GM18526 (cell line): ENCODE results near the gene CCDC136.

Source experiments
- POLR2A ChIP-seq: IDR thresholded peaks from 3 replicates; pipeline ENCODE4 v1.6.1; 2011; ENCODE audit not compliant: insufficient read length; ENCODE audit errors: extremely low read depth

CCDC136 gene

DNA sequence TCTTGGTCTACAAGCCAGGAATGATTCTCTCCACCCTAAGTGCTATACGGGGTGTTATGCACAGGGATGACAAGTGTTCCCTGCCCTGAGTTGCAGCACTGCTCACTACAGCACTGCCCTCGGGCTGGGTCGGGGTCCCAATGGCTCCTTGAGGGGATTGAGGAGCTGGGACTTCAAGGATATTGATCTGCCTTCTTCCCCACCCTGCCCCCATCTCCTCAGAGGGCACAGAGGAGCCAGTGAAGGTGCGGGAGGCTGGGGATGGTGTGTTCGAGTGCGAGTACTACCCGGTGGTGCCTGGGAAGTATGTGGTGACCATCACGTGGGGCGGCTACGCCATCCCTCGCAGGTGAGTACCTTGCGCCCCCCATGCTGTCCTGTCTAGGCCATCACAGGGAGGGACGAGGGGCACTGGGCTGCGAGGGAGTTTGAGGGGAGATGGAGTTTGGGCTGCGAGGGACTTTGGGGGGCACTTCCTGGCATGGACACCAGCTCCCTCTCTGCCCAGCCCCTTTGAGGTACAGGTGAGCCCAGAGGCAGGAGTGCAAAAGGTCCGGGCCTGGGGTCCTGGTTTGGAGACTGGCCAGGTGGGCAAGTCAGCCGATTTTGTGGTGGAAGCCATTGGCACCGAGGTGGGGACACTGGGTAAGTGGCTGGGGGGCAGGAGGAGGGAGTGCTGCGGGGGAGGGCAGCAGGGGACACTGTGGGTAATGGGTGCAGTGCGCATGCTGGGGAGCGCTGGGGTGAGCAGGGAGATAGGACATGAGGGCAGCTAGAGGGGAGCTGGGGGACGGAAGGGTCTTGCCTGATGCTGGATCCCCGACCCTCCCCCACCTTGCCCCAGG lies 48.8 kb downstream of the CCDC136 start:
- TF ChIP-seq POLR2A = no peak

- no peak for TF ChIP-seq POLR2A
Measured at GRCh38 chr7:128841171-128841690, 49.5 kb downstream of the CCDC136 start.

GRCh38 chr7:128841921-128842673 lies 50.3 kb downstream of the CCDC136 start:
- TF ChIP-seq POLR2A = no peak

- no peak for TF ChIP-seq POLR2A
Measured at GRCh38 chr7:128842674-128843641, 51.2 kb downstream of the CCDC136 start.

DNA sequence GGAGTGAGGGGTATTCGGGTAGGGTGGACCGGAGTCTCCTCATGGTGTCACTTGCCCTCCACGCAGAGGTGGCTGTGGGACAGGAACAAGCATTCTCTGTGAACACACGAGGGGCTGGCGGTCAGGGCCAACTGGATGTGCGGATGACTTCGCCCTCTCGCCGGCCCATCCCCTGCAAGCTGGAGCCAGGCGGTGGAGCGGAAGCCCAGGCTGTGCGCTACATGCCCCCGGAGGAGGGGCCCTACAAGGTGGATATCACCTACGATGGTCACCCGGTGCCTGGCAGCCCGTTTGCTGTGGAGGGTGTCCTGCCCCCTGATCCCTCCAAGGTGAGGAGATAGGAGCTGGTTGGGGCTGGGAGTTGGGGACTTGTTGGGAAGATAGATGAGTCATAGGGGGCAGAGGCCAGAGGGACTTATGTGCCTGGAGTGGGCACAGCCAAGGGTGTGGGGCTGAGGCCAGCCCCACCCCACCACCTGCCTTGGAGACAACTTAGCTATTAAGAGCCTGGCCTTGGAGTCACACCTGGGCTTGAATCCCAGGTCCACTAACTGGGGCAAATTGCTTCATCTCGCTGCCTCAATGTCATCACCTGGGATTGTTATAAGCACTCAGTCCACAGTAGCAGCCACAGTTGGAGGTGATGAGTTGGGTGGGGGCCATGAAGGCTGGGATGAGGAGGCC lies 52.3 kb downstream of the CCDC136 start:
- no peak for TF ChIP-seq POLR2A

- TF ChIP-seq POLR2A = no peak
Measured at GRCh38 chr7:128844777-128845311, 53.1 kb downstream of the CCDC136 start.

DNA sequence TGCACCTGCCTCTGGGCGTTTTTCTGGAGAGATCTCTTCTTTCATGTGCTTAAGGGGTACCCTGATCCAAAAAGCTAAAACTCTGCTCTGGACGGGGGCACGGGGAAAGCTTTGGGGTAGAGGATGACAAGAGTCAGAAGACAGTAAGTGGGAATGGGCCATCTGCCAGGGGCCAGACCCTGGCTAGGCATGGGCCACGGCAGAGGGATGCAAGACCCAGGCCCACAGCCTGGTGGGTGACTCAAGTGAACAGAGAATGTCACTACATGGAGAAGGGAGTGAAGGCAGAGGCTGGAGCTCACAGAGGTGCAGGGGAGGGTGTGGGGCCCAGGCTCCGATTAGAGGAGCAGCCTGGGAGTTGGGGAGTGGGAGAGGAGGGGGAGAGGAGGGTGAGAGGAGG lies 53.7 kb downstream of the CCDC136 start:
- TF ChIP-seq POLR2A = no peak

DNA sequence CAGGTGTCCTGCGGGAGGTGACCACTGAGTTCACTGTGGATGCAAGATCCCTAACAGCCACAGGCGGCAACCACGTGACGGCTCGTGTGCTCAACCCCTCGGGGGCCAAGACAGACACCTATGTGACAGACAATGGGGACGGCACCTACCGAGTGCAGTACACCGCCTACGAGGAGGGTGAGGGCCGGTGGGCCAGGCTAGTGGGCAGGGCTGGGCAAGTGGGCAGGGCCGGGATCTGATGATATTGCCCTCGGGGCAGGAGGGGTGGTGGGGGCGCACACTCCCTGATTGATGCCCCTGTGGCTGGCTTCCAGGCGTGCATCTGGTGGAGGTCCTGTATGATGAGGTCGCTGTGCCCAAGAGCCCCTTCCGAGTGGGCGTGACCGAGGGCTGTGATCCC lies 54.2 kb downstream of the CCDC136 start:
- TF ChIP-seq POLR2A = no peak

GRCh38 chr7:128846781-128847444 lies 55.1 kb downstream of the CCDC136 start:
- TF ChIP-seq POLR2A = no peak

DNA sequence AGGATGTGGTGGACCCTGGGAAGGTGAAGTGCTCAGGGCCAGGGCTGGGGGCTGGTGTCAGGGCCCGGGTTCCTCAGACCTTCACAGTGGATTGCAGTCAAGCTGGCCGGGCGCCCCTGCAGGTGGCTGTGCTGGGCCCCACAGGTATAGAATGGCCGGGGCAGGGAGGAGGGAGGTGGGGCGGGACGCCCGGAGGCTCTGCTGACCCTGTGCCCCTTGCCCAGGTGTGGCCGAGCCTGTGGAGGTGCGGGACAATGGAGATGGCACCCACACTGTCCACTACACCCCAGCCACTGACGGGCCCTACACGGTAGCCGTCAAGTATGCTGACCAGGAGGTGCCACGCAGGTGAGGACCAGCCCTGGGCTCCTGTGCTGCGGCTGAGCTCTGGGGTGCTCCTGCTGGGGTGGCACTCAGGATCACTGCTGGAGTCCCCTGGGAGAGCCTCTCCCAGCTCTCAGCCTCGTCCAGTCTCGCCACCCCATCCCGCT lies 56.0 kb downstream of the CCDC136 start:
- TF ChIP-seq POLR2A = no peak

DNA sequence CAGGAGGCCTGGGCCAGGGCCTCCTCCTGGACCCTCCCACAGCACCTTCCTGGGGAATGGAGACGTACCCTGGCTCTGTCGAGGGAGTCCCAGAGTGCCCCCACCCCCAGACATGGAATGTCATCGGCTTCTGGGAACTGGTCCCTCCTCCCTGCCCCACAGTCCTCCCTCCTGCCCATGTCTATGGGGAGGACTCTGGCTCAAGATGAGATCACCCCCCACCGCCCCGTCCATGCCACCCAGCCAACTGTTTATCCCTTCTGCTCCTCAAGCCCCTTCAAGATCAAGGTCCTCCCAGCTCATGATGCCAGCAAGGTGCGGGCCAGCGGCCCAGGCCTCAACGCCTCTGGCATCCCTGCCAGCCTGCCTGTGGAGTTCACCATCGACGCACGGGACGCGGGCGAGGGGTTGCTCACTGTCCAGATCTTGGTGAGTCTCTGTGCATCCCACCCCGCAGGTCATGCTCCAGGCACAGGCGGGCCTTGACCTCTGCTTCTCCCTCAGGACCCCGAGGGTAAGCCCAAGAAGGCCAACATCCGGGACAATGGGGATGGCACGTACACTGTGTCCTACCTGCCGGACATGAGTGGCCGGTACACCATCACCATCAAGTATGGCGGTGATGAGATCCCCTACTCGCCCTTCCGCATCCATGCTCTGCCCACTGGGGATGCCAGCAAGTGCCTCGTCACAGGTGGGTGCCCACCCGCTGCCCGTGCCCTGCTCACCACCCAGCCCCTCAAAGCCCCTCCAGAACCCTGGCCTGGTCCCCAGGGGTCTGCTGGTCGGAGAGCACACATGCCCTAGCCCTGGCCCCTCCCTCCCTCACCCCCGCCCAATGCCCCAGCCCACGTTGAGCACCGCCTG lies 56.8 kb downstream of the CCDC136 start:
- TF ChIP-seq POLR2A = no peak

- no peak for TF ChIP-seq POLR2A
Measured at GRCh38 chr7:128849156-128849515, 57.4 kb downstream of the CCDC136 start.
